Nephron progenitor cell (in vitro differentiated cells): ENCODE results near the gene SH3PXD2B.
"Not testable (repeated sequence)": the region's sequence is repeated elsewhere in the genome, so short reads cannot be mapped to it uniquely, and the experiment has no call there.

Source experiments
- DNase-seq: peaks from one replicate; pipeline ENCODE4 v3.0.0; 2021
- H3K27ac Mint-ChIP-seq: 2 replicates; pipeline ENCODE4 v1.8.0; 2021; ENCODE audit warnings: mild to moderate bottlenecking, moderate library complexity, mixed read lengths
- H3K27me3 Mint-ChIP-seq: 2 replicates; pipeline ENCODE4 v1.8.0; 2021; ENCODE audit warnings: mild to moderate bottlenecking, low read depth, mixed read lengths; ENCODE audit not compliant: poor library complexity
- H3K36me3 Mint-ChIP-seq: 2 replicates; pipeline ENCODE4 v1.8.0; 2021; ENCODE audit warnings: low read depth, mixed read lengths
- H3K4me1 Mint-ChIP-seq: 2 replicates; pipeline ENCODE4 v1.8.0; 2021; ENCODE audit warnings: mixed read lengths
- H3K4me3 Mint-ChIP-seq: 2 replicates; pipeline ENCODE4 v1.8.0; 2021; ENCODE audit warnings: mild to moderate bottlenecking, moderate library complexity, mixed read lengths
- H3K9me3 Mint-ChIP-seq: 2 replicates; pipeline ENCODE4 v1.8.0; 2021; ENCODE audit warnings: mild to moderate bottlenecking, moderate library complexity, mixed read lengths
- CTCF ChIP-seq: fragments of 200-600 bp; sonication (generic); IDR thresholded peaks from 2 replicates; pipeline ENCODE4 v1.5.0; 2021; ENCODE audit warnings: antibody characterized with exemption

The SH3PXD2B gene

DNA sequence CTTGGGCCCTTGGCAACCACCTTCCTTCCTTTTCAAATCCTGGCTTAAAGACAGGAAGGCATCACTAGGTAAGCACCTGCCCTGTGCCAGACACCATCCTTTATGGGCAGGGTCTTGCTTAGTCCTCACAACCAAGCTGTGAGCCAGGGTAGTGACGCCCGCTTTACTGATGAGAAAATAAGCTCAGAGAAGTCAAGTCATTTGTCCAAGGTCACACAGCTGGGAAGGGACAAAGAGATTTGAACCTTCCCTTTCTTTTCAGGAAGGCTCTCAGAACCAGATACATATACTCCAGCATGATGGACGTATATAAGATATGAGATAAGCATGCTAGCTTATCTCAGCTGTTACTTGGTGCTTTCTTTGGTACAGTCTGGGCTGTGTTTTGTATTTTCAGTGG lies 76.9 kb downstream of the SH3PXD2B start:
- Mint-ChIP-seq H3K27ac (no peak overlapping the region), H3K27me3 (no peaks in the 10 kb centered on the region), H3K4me1 (no peaks in the 10 kb centered on the region), H3K9me3 (peaks cover 4% of the 10 kb centered on the region), H3K36me3 (peaks cover 82% of the 10 kb centered on the region), H3K4me3 (no peak overlapping the region)
- TF ChIP-seq CTCF = no peak
- DNase-seq = no peak

DNA sequence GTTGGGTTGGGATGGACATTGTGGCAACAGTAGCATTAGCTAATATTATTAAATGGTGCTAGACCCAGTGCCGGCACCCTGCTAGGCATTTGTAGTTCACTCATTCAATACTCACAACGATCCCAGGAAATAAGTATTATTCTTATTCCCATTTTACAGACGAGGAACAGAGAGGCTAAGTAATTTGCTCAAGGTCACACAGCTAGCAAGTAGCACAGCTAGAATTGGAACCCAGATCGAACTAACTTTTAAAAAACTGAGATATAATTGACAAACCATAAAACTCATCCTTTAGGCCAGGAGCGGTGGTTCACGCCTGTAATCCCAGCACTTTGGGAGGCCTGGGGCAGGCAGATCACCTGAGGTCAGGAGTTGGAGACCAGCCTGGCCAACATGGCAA lies 79.5 kb downstream of the SH3PXD2B start:
- TF ChIP-seq CTCF = no peak

DNA sequence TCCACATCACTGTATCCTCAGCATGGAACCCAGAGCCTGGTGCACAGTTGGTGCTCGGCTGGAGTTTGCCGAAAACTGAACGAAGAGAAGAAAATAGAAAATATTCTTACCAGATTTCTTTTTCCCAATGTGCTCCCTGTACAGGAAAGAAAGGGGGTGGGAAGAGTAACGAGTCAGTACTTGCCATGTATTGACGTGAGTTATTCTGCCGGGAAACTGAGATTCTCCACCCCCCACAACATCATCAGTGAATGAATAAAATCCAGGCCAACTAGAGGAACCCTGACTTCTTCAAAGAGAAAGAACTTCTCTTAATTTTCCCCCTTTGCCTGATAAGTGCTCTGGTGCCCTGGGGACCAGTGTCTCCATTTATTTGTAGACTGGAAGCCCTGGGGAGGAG lies 80.6 kb downstream of the SH3PXD2B start:
- no peak for DNase-seq
- no peak overlapping the region for H3K4me3 Mint-ChIP-seq
- no peak overlapping the region for H3K27ac Mint-ChIP-seq
- H3K36me3 Mint-ChIP-seq = peaks cover 81% of the 10 kb centered on the region
- H3K27me3 Mint-ChIP-seq = no peaks in the 10 kb centered on the region
- peaks cover 22% of the 10 kb centered on the region for H3K9me3 Mint-ChIP-seq
- no peak for TF ChIP-seq CTCF
- no peaks in the 10 kb centered on the region for H3K4me1 Mint-ChIP-seq

More for the DNA sequence above, 79.5 kb downstream of the SH3PXD2B start:
- H3K9me3 Mint-ChIP-seq = peaks cover 22% of the 10 kb centered on the region
- H3K27ac Mint-ChIP-seq = no peak overlapping the region
- peaks cover 82% of the 10 kb centered on the region for H3K36me3 Mint-ChIP-seq
- no peaks in the 10 kb centered on the region for H3K4me1 Mint-ChIP-seq
- no peaks in the 10 kb centered on the region for H3K27me3 Mint-ChIP-seq
- no peak overlapping the region for H3K4me3 Mint-ChIP-seq
- no peak for DNase-seq

GRCh38 chr5:172371684-172372083 lies 82.6 kb downstream of the SH3PXD2B start:
- peaks cover 22% of the 10 kb centered on the region for H3K9me3 Mint-ChIP-seq
- no peak for DNase-seq

DNA sequence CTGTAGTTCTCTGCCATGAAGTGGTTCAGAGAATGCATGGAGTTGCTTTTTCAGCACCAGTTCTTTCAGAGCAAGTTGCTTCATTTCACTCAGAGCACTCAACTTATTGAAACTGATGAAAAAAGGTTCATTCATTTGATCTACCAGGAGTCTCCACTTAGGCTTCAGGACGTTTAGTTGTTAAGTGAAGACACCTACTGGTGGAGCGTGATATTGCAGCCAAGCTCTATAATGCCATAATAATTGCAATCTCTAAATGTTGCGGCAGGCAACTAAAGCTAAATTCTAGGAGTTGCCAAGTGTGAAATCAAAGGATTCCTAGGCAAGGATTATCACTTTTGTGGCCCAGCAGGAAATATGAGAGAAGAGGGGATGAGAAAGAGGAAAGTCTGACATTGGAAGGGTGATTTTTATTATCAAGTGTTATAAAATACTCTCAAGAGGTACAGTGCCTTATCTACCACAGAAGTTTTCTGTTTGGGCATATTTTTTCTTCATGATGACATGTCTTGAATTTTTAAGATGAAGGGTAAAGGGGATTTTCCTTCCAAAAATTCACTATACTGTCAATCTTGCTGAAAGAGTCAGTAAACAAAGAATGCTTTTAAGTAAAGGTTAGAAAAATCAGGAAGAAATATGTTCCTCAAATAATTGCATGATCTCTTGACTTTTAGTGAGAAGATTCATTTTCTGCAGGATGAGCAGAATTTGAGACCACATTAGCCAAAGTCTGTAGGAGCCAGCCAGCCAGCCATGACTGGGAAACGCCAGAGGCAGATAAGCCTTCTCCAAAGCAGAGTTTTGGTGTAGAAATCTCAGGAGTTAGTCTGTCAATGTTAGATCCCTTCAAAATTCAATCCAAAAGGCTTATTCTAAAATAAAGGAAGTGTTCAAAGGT lies 83.4 kb downstream of the SH3PXD2B start:
- H3K4me3 Mint-ChIP-seq = no peak overlapping the region
- peaks cover 22% of the 10 kb centered on the region for H3K9me3 Mint-ChIP-seq
- H3K4me1 Mint-ChIP-seq = no peaks in the 10 kb centered on the region
- peak; percentile 57 for TF ChIP-seq CTCF
- H3K36me3 Mint-ChIP-seq = peaks cover 81% of the 10 kb centered on the region
- H3K27me3 Mint-ChIP-seq = no peaks in the 10 kb centered on the region
- DNase-seq = peak; percentile 41
- H3K27ac Mint-ChIP-seq = no peak overlapping the region

More at GRCh38 chr5:172371684-172372083, 82.6 kb downstream of the SH3PXD2B start:
- Mint-ChIP-seq H3K4me1 (no peaks in the 10 kb centered on the region), H3K27ac (no peak overlapping the region), H3K27me3 (no peaks in the 10 kb centered on the region), H3K4me3 (no peak overlapping the region), H3K36me3 (peaks cover 83% of the 10 kb centered on the region)
- TF ChIP-seq CTCF = no peak

GRCh38 chr5:172370237-172370640 lies 84.1 kb downstream of the SH3PXD2B start:
- peaks cover 22% of the 10 kb centered on the region for H3K9me3 Mint-ChIP-seq
- TF ChIP-seq CTCF = no peak
- H3K4me1 Mint-ChIP-seq = no peaks in the 10 kb centered on the region
- H3K4me3 Mint-ChIP-seq = no peak overlapping the region
- DNase-seq = no peak
- no peak overlapping the region for H3K27ac Mint-ChIP-seq
- peaks cover 81% of the 10 kb centered on the region for H3K36me3 Mint-ChIP-seq
- no peaks in the 10 kb centered on the region for H3K27me3 Mint-ChIP-seq

- not testable (repeated sequence) for H3K4me3 Mint-ChIP-seq
Measured at GRCh38 chr5:172368699-172369098, 85.6 kb downstream of the SH3PXD2B start.

More at GRCh38 chr5:172368699-172369098, 85.6 kb downstream of the SH3PXD2B start:
- H3K27ac Mint-ChIP-seq, H3K4me1 Mint-ChIP-seq, H3K27me3 Mint-ChIP-seq, DNase-seq: not testable (repeated sequence)
- Mint-ChIP-seq H3K36me3 (peaks cover 83% of the 10 kb centered on the region), H3K9me3 (peaks cover 22% of the 10 kb centered on the region)
